GM19463 (cell line): Measurements from ENCODE around the gene KLK5.
"Not testable (repeated sequence)": the region's sequence is repeated elsewhere in the genome, so short reads cannot be mapped to it uniquely, and the experiment has no call there.

Experiments
- ATAC-seq: cut with Tn5 transposase; IDR thresholded peaks from one replicate; pipeline ENCODE4 v1.9.1; 2021; ENCODE audit warnings: mild to moderate bottlenecking, moderate library complexity; ENCODE audit not compliant: unreplicated experiment

Gene KLK5

GRCh38 chr19:50952910-50953309 lies at the start of gene KLK5:
Gene KLK5, minus strand, starts transcription at chr19:50953038. Its CDS starts 381 bp downstream, at chr19:50952657.
- no peak for ATAC-seq

- no peak for ATAC-seq
These were observed 49.3 kb upstream of the KLK5 start for GRCh38 chr19:51002089-51002532.

GRCh38 chr19:51001515-51001914 lies 48.7 kb upstream of the KLK5 start, which contains the start of gene KLK8:
Gene KLK8, minus strand, starts transcription at chr19:51001604. Its CDS starts 437 bp downstream, at chr19:51001167.
- no peak for ATAC-seq

GRCh38 chr19:51000981-51001380 lies 48.1 kb upstream of the KLK5 start:
- ATAC-seq = no peak

- no peak for ATAC-seq
These were observed 47.6 kb upstream of the KLK5 start for GRCh38 chr19:51000426-51000825.

GRCh38 chr19:50998686-50999085 lies 45.8 kb upstream of the KLK5 start:
- no peak for ATAC-seq

GRCh38 chr19:50998061-50998460 lies 45.2 kb upstream of the KLK5 start:
- no peak for ATAC-seq

- ATAC-seq = no peak
These were observed 41.3 kb upstream of the KLK5 start for GRCh38 chr19:50994129-50994528.

GRCh38 chr19:50992666-50993035 lies 39.8 kb upstream of the KLK5 start:
- no peak for ATAC-seq

GRCh38 chr19:50984416-50984815 lies 31.6 kb upstream of the KLK5 start:
- ATAC-seq = not testable (repeated sequence)

- ATAC-seq = no peak
These were observed 30.9 kb upstream of the KLK5 start, which contains the start of gene KLK7 for GRCh38 chr19:50983625-50984292. Gene KLK7, minus strand, starts transcription at chr19:50983917. Its CDS starts 1,518 bp downstream, at chr19:50982399.

- ATAC-seq = no peak
These were observed 29.3 kb upstream of the KLK5 start for GRCh38 chr19:50982186-50982585.

- no peak for ATAC-seq
These were observed 28.8 kb upstream of the KLK5 start for GRCh38 chr19:50981587-50982146.

GRCh38 chr19:50980208-50980607 lies 27.4 kb upstream of the KLK5 start:
- ATAC-seq = no peak

GRCh38 chr19:50979758-50980157 lies 26.9 kb upstream of the KLK5 start:
- no peak for ATAC-seq

- no peak for ATAC-seq
These were observed 26.0 kb upstream of the KLK5 start for GRCh38 chr19:50978772-50979390.

GRCh38 chr19:50977626-50978025 lies 24.8 kb upstream of the KLK5 start:
- ATAC-seq = no peak

GRCh38 chr19:50975766-50976165 lies 22.9 kb upstream of the KLK5 start:
- no peak for ATAC-seq

GRCh38 chr19:50974702-50975556 lies 22.1 kb upstream of the KLK5 start:
- no peak for ATAC-seq

GRCh38 chr19:50972795-50973376 lies 20.0 kb upstream of the KLK5 start:
- ATAC-seq = no peak

- ATAC-seq = not testable (repeated sequence)
These were observed 17.0 kb upstream of the KLK5 start for GRCh38 chr19:50969810-50970209.
